ENCODE measurements around the gene HSD17B7.

The HSD17B7 gene

GRCh38 chr1:162859191-162859590 is 68.7 kb downstream of the HSD17B7 start:
- no peak for DNase-seq

GRCh38 chr1:162861101-162861500 is 70.6 kb downstream of the HSD17B7 start, which contains the start of gene CCDC190:
CCDC190 (minus strand) TSS chr1:162861175; CDS start chr1:162859646, 1,529 bp downstream.
- DNase-seq = no peak

DNA sequence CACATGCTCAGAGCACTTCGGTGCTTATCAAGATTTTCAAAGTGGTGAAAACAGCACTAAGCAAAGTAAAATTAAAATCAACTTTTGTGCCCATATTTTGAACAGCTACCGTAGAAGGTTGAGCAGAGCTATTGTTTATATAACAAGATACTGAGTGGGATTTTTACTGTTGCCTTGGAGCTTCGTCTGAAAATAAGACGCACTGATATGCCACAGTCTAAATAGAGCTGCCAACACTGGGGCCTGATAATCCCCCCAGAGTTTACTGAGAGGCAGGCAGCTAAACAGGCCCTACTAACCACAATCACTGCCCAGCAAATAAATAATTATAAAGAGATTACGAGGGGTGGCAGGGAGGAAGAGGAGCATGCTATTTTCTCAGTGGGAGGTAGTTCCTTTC is 71.1 kb downstream of the HSD17B7 start:
- no peak for DNase-seq
